Measurements from ENCODE around the gene CLMN. TPM values are rescaled to one million over a fixed set of nuclear protein-coding genes. Genes with fewer than 3 reads are reported as not detected.

CLMN gene
- total and polyA plus RNA-seq, 8 donors = 5.3 to 42.9 (median 20.1) TPM

GRCh38 chr14:95290871-95291431 lies 28.8 kb downstream of the CLMN start:
- peak overlapping the region in 1 of 4 donors; percentile 5 for H3K4me3 ChIP-seq
- TF ChIP-seq EP300 (IDR thresholded peaks at IDR 0.05) (no peak), POLR2AphosphoS5 (IDR thresholded peaks at IDR 0.05) (peak in 2 of 3 donors; percentile 12 to 43), CTCF (IDR thresholded peaks at IDR 0.05) (no peak), POLR2A (IDR thresholded peaks at IDR 0.05) (no peak)

GRCh38 chr14:95290021-95290420 lies 29.7 kb downstream of the CLMN start:
- Histone ChIP-seq H3K4me3 (no peak overlapping the region), H3K36me3 (no peaks in the 10 kb centered on the region), H3K27me3 (no peaks in the 10 kb centered on the region), H3K27ac (peak overlapping the region in 1 of 5 donors; percentile 63), H3K4me1 (peaks cover 10 to 23% (median 18%) of the 10 kb centered on the region in 4 donors), H3K9me3 (no peaks in the 10 kb centered on the region)
- TF ChIP-seq CTCF (IDR thresholded peaks at IDR 0.05) (no peak), EP300 (IDR thresholded peaks at IDR 0.05) (no peak), POLR2A (IDR thresholded peaks at IDR 0.05) (no peak), POLR2AphosphoS5 (IDR thresholded peaks at IDR 0.05) (no peak)
- intact Hi-C loops (cut with DNase I; ENCODE audit: low total_unique reads) = no loop called here
- no peak for DNase-seq
- 90 to 95% (median 92%) methylated on average over 5 of the region's 5 CpGs for WGBS, 5 donors

More at GRCh38 chr14:95290871-95291431, 28.8 kb downstream of the CLMN start:
- H3K4me1 ChIP-seq = peaks cover 10 to 23% (median 18%) of the 10 kb centered on the region in 4 donors
- H3K9me3 ChIP-seq = no peaks in the 10 kb centered on the region
- intact Hi-C loops (cut with DNase I; ENCODE audit: low total_unique reads) = no loop called here
- H3K27ac ChIP-seq = peak overlapping the region; percentile 16 to 65 (median 59)
- no peaks in the 10 kb centered on the region for H3K27me3 ChIP-seq
- WGBS, 5 donors = 26 to 40% (median 30%) methylated on average over 17 of the region's 17 CpGs
- DNase-seq = peak; percentile 76 to 84
- no peaks in the 10 kb centered on the region for H3K36me3 ChIP-seq

- no peak for TF ChIP-seq CTCF (IDR thresholded peaks at IDR 0.05)
- TF ChIP-seq EP300 (IDR thresholded peaks at IDR 0.05) = no peak
- no peak for TF ChIP-seq POLR2AphosphoS5 (IDR thresholded peaks at IDR 0.05)
- TF ChIP-seq POLR2A (IDR thresholded peaks at IDR 0.05) = no peak
- H3K4me1 ChIP-seq = peaks cover 10 to 23% (median 15%) of the 10 kb centered on the region in 4 donors
- H3K4me3 ChIP-seq = no peak overlapping the region
- intact Hi-C loops (cut with DNase I; ENCODE audit: low total_unique reads) = no loop called here
- H3K36me3 ChIP-seq = no peaks in the 10 kb centered on the region
- WGBS, 5 donors = 81 to 85% (median 83%) methylated on average over 6 of the region's 6 CpGs
- H3K9me3 ChIP-seq = no peaks in the 10 kb centered on the region
- no peak for DNase-seq
- H3K27me3 ChIP-seq = no peaks in the 10 kb centered on the region
- H3K27ac ChIP-seq = no peak overlapping the region
These were observed 30.2 kb downstream of the CLMN start for GRCh38 chr14:95289323-95290010.

GRCh38 chr14:95288672-95289322 lies 30.9 kb downstream of the CLMN start:
- Histone ChIP-seq H3K9me3 (no peaks in the 10 kb centered on the region), H3K4me1 (peaks cover 10 to 23% (median 14%) of the 10 kb centered on the region in 4 donors), H3K27ac (no peak overlapping the region), H3K36me3 (no peaks in the 10 kb centered on the region), H3K27me3 (no peaks in the 10 kb centered on the region), H3K4me3 (no peak overlapping the region)
- DNase-seq = no peak
- WGBS, 5 donors = 93 to 98% (median 96%) methylated on average over 5 of the region's 5 CpGs
- intact Hi-C loops (cut with DNase I; ENCODE audit: low total_unique reads) = no loop called here
- TF ChIP-seq POLR2A (IDR thresholded peaks at IDR 0.05) (no peak), EP300 (IDR thresholded peaks at IDR 0.05) (no peak), CTCF (IDR thresholded peaks at IDR 0.05) (no peak), POLR2AphosphoS5 (IDR thresholded peaks at IDR 0.05) (no peak)
